ENCODE results near the gene RPL37A.
"Not testable (repeated sequence)": the region's sequence is repeated elsewhere in the genome, so short reads cannot be mapped to it uniquely, and the experiment has no call there.

Gene RPL37A

DNA sequence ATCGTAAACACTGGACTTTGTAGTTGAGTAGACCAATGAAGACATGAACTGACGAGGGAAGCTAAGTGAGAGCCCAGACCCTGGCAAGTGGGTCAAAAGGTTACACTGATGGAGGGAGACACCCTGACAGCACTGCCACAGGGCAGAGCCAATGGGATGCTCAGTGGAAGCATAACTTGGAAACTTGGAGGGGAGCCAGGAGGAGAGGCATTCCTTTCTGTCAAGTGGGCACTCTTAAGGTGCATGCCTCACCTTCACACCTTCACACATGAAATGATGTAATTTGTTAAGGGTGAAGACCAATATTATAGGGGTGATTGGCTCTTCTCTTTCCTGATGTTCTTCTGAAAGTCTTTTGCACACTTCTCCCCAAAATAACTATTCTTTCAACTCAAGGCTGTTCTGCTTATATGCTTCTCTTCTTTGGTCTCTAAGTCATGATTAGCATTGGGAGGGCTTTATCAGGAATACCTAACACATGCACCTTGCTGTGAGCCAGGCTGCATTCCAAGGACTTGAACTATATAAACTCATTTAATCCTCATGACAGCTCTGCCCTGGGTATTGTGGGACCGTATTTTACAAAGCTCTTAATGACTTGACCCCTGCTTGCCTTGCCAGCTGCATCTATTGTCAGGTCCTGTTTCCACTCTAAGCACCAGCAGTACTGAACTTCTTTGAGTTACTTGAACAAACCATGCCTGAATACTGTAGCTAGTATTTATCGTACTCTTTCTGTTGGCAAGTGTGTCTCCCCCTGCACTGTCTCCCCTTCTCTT is 19.0 kb downstream of the RPL37A start:
- DNase-seq (ENCODE audit: low read depth): no peak

GRCh38 chr2:216518566-216519119 is 20.0 kb downstream of the RPL37A start:
- DNase-seq (ENCODE audit: low read depth): not testable (repeated sequence)

DNA sequence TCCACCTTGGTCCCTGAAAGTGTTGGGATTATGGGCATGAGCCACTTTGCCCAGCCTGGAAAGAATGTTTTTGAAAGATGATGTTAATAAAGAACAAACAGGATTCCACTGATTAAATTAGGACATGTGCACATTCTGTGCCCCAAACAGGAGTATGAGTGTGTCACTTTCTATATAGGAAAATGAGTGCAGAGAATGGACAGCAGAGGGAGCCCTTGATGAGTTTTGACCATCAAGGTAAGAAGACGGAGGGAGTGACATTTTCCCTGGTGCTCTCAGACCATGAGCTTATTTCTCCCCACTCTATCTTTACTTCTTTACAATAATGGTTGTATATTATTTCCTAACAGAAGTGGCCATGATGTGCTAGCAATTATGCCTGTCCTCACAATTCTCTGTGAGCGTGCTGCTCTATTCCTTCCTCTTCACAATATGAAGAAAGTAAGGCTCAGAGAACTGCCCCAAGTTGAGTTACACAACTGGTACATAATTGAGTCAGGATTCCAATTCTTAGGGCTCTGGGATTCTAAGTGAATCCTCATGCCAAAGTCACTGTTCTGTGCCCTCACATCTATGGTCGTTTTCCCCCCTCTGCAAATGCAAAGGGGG is 20.6 kb downstream of the RPL37A start:
- peak; percentile 30 for DNase-seq (ENCODE audit: low read depth)

DNA sequence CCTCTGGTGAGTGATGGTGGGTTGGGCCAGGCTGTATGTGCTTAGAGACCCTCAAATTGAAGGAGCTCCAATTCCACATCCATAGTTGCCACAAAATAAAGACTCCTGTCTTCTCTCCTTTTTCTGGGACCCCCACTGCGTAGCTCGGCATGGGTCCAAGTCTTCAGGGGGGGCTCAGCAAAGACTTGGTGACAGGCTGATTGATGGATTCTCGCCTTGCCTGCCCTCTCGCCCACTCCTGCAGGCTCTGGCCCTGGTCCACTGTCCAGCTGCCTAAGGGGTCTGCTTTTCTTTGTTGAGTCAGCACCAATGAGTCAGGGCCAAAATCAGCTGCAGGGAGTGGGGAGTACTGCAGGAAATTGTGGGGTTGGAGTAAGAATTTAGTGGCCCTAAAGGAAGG is 21.5 kb downstream of the RPL37A start:
- no peak for DNase-seq (ENCODE audit: low read depth)

DNA sequence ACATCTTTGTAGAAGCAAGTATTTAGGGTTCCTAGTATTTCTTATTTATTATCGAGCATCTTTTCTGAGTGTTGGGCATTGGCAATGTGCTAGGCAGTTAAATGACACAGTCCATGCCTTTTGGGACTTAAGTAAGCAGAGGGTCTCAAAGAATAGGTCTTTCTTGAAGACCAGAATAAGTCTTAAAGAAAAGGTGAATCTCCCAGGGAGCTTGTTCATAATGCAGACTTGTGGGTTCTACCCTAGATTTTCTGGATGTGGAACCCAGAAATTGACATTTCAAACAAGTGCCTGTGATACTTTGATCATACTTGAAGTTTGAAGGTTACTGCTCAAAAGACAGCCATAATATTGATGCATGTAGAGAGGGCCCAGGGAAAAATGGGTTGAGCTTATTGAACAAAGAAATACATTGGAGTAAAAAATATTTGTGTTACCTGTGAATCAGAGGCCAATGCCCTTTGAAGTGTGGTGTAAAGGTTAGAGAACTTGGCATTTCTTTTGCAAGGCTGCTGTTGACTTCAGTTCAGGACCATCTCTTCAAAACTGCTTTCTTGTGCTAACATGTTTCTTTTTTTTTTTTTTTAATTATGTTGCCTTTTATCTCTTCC is 24.4 kb downstream of the RPL37A start:
- no peak for DNase-seq (ENCODE audit: low read depth)

- no peak for DNase-seq (ENCODE audit: low read depth)
Measured at GRCh38 chr2:216525972-216526371, 27.3 kb downstream of the RPL37A start.

DNA sequence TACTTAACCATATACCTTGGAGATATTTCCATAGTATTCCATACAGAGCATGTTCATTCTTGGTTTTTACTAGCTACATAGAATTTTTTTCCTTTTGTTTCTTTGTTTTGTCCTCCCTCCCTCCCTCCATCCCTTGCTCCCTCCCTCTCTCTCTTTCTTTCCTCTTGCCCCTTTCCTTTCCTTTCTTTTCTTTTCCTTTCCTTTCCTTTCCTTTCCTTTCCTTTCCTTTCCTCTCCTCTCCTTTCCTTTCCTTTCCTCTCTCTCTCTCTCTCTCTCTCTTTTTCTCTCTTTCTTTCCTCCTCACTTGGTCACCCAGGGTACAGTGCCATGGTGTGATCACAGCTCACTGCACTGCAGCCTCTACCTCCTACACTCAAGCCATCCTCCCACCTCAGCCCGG is 28.3 kb downstream of the RPL37A start:
- DNase-seq (ENCODE audit: low read depth): no peak

- DNase-seq (ENCODE audit: low read depth): no peak
Measured at GRCh38 chr2:216527600-216527999, 29.0 kb downstream of the RPL37A start.

DNA sequence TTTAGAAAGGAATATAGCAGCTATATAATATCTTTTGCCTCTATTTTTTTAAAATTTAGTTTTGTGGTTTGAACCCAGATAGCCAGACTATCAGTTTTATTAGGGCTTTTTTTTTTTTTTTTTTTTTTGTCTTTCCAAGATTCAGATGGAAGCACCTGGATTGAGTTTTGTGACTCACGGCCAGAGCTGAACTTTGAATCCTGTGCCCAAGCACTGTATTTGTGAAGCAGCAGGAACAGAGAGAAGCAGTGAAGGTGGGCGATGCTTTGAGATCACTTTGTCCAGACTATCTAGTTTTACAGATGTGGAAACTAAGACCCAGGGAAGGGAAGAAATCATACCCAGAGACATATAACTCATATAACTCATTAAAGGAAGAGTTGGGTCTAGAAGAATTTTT is 33.9 kb downstream of the RPL37A start:
- no peak for DNase-seq (ENCODE audit: low read depth)

DNA sequence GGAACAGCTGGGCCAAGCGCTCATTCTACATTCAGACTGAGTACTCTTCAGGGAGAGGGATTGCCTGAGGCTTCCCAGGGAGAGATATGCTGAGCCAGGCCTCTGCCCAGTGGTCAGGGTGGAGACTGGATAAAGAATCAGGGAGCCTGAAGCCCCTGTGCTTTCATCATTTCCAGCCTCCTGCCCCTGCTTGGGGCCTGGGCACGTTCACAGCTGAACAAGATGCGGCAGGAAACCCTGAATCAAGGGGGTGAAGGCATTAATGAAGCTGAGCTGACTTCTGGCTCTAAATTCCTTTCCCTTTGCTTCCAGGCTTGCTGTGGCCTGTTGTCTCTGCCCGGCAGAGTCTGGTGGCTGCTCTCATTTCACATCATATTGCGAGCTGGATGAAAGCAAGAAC is 35.0 kb downstream of the RPL37A start:
- no peak for DNase-seq (ENCODE audit: low read depth)

DNA sequence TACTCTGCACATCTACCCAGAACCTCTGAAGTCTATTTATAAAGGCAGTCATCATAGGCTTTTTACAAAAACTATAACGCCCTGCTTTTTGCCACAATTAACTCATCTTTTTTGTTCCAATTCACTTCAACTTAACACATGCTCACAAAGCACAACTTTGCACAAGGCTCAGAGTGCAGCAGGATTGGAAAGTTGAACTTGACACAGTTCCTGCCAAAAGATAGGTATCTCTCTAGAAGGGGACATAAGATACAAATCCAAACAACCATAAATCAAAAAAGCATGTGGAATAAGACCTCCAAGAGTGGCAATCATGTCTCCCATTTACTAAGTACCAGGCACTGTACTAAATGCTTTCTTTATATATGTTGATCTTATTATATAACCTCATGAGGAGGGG is 36.2 kb downstream of the RPL37A start:
- DNase-seq (ENCODE audit: low read depth): no peak

GRCh38 chr2:216535454-216535995 is 36.9 kb downstream of the RPL37A start:
- no peak for DNase-seq (ENCODE audit: low read depth)

DNA sequence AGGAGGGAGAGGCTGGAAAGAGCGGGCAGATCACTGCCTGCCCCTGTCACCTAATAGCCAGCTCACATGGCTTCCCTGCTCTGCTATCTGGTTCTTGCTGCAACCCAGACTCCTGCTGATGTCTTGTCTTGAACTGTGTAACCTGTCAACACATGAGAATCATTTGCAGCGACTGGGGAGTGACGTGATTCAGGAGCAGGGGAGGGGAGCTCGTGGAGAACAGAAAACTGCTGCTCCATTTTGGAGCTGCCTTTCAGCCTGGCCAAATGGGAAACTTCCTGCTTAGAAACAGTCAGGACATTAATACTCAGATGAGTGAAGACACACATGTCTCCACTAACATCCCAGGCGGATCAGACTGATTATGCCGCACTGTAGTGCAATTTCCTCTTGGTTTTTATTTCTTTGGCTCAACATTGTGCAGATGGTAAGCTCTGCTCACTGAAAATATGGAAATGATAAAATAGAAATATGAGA is 38.1 kb downstream of the RPL37A start:
- no peak for DNase-seq (ENCODE audit: low read depth)

DNA sequence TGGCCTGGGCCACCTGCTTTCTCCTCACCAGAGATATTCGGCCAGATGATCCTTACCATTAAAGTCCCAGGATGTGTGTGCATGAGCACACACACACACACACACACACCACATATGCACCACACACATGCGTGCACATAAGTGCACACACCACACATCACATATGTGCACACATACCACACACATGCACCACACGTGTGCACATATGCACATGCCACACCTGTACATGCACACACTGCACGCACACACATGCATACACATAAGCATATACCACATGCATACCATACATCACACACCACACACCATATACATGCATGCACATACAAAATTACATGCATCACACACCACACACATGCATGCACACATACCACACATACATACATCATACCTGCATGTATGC is 38.7 kb downstream of the RPL37A start:
- no peak for DNase-seq (ENCODE audit: low read depth)

DNA sequence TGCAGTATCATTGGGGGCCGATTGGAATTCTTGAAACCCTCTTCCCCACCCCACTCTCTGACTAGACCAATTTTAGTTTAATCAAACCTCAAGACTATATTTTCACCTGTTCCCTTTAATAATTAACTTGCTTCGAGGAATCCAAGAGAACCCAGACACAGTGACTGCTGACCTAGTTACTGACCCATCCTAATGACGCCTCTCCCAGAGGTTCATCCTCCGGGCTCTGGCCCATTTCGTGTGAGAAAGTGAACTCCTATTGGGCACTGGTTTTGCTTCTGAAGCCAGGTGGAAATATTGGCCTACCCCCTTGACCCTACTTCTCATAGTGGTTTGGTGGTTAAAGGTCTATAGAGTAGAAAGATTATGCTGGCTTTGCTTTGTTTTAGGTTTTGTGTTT is 39.9 kb downstream of the RPL37A start:
- DNase-seq (ENCODE audit: low read depth): no peak

DNA sequence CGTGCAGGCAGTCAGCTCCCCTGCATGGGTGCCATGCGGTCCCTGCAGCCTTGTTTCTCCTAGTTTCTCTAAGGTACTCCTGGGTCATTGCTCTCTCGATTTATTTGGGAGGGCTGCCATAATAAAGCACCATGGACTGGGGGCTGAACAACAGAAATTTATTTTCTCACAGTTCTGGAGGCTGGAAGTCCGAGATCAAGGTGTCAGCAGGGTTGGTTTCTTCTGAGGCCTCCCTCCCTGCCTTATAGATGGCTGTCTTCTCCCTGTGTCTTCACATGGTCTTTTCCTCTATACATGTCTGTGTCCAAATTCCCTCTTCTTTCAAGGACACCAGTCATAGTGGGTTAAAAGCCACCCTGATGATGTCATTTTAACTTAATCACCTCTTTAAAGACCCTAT is 40.5 kb downstream of the RPL37A start:
- DNase-seq (ENCODE audit: low read depth): no peak

GRCh38 chr2:216539791-216540241 is 41.2 kb downstream of the RPL37A start:
- no peak for DNase-seq (ENCODE audit: low read depth)

DNA sequence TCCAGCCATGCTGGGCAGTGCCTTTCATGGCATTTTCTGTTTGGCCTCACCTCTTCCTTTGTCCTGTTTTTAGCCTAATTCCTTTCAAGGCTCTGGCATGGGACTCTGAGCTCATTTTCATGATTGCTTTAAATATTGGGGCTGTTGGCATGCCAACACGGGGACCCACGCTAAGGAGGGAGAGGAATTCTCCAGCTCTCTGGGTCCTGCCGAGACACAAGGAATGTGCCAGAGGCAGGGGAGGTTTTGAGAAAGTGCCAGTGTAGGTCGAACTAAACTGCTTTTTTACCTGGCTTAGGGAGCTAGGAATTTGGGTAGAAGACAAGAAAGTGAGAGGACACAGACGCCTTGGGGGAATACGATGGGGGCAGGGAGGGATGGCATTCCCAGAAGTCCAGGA is 42.3 kb downstream of the RPL37A start:
- no peak for DNase-seq (ENCODE audit: low read depth)

- DNase-seq (ENCODE audit: low read depth): no peak
Measured at GRCh38 chr2:216541505-216541904, 42.9 kb downstream of the RPL37A start.

DNA sequence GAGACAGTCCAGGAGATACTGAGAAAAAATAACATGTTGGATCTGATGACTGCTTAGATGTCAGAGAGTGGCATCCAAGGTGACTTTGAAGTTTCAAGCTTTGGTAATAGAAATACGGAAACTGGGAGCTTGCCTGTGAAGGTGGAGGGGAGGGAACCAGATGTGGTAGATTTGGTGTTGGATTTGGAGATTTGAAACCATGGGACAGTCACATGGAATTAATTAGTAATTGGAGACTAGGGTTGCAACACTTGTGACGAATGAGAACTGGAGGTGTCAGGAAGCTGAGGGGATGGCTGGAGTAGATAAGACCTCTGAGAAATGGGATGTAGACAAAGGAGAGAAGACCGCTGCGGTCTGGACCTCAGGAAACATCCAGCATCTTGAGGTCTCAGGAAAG is 46.7 kb downstream of the RPL37A start:
- DNase-seq (ENCODE audit: low read depth): no peak

DNA sequence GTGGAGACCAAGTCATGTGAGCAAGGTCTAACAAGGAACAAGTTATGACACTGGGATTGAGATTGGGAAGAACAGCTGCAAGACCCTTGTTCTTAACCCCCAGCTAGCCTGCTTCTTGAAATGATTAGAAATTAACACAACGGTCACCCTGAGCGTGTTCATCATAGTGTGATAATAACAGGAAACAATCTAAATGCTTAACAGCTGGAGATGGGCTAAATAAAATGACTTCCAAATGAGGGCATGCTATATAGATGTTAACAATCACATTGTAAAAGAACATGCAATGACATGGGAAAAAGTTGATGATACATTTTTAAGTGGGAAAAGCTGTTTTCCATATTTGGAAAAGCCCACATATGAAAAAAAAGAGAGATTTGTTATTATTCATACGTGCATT is 47.6 kb downstream of the RPL37A start:
- DNase-seq (ENCODE audit: low read depth): no peak

DNA sequence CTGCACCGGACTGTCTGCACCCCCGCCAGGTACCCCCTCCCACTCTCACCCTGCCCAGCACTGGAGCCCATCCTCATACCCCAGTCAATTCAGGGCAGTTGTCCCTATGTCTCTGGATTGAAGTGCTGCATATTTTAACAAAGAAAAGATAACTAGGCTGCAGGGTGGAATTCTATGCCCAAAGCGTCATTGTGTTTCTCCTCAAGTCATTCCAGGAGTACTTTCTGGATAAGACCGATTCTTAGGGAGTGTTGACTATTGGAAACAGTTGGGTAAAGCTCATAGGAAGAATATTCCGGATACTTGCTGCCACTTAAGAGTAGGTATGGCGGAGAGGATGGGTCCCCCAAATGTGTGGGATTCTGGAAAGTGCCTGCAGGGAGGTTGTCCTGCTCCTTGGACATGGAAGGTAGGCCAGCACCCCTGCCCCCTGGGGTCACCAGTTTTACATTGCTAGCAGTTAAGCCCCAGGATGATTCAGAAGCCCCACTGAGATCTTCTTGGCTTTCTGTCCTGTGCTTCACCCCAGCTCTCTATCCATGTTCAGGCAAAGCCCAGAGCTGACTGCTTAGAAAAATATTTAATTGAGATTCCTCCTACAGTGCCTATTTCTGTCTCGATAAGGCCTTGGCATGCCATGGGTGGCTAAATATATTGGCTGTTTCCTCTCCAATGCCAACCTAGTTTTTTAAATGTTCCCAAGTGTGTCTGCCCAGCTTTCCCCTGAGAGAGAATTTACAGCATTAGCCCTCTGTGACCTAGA is 48.2 kb downstream of the RPL37A start:
- no peak for DNase-seq (ENCODE audit: low read depth)

Data from activated gamma-delta T cell treated with anti-CD3 and anti-CD28 coated beads, Interleukin-2, amount 50 U/mL, for 16 hours (primary cell).